ENCODE results near the gene LARP4.
A peak's percentile ranks its signal among the peaks of the same experiment; 100 is the strongest.

The LARP4 gene

GRCh38 chr12:50508414-50508813, 107.7 kb downstream of the LARP4 start:
- no peak overlapping the region for H3K4me3 ChIP-seq (ENCODE audit: low read length)
- DNase-seq (ENCODE audit: low read depth) = no peak
- TF ChIP-seq CTCF (conservative IDR thresholded peaks at IDR 0.05; ENCODE audit: low read depth, low read length) = no peak

GRCh38 chr12:50508970-50509663, 108.4 kb downstream of the LARP4 start:
- H3K4me3 ChIP-seq (ENCODE audit: low read length) = no peak overlapping the region
- TF ChIP-seq CTCF (conservative IDR thresholded peaks at IDR 0.05; ENCODE audit: low read depth, low read length) = no peak
- DNase-seq (ENCODE audit: low read depth) = no peak

DNA sequence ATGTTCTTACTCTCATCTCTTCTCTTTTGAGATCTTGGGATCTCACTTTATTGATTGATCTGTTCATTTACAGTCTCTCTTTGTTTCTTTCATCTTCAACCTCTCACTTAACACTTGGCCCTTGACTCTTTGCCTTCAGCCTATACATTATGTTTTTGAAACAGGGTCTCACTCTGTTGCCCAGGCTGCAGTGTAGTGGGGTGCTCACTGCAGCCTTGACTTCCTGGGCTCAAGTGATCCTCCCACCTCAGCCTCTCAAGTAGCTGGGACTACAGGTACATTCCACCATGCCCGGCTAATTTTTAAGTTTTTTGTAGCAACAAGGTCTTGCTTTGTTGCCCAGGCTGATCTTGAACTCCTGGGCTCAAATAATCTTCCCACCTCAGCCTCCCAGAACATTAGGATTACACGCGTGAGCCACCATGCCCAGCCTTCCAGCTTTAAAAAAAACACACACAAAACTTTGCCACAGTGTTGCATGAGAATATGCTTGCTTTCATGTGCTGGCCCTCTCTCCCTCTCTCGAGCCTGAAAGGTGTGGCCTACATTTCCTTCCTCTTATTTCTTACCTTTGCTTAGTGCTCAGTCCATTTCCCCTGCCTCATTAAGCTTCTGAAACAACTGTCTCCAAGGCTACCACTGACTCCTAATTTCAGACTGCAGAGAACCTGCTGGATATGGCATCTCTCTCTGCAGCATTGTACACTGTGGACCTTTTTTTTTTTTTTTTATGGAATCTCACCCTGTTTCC, 114.0 kb downstream of the LARP4 start:
- H3K4me3 ChIP-seq (ENCODE audit: low read length) = no peak overlapping the region
- no peak for DNase-seq (ENCODE audit: low read depth)
- TF ChIP-seq CTCF (conservative IDR thresholded peaks at IDR 0.05; ENCODE audit: low read depth, low read length) = no peak

DNA sequence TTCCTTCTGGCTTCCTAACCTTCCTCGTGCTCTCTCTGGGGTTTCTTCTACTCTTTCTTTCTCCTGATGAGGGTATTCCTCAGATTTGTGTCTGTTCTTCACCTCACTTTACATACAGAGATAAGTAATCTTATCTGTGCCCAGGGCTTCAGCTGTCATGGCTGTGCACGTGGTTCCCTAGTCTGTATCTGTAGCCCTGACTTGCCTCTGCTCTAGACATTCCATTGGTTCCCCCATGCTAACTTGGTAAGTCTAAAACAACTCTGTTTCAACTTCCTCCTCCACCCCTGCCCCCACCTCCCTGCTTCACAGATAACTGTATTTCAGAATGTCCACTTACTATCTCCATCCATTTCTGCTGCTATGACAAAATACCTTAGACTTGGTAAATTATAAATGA, 114.9 kb downstream of the LARP4 start:
- no peak for TF ChIP-seq CTCF (conservative IDR thresholded peaks at IDR 0.05; ENCODE audit: low read depth, low read length)
- H3K4me3 ChIP-seq (ENCODE audit: low read length) = no peak overlapping the region

GRCh38 chr12:50517421-50518048, 116.8 kb downstream of the LARP4 start:
- no peak for TF ChIP-seq CTCF (conservative IDR thresholded peaks at IDR 0.05; ENCODE audit: low read depth, low read length)
- H3K4me3 ChIP-seq (ENCODE audit: low read length) = peak overlapping the region; percentile 14
- peak; percentile 78 for DNase-seq (ENCODE audit: low read depth)

More for the DNA sequence above, 114.9 kb downstream of the LARP4 start:
- no peak for DNase-seq (ENCODE audit: low read depth)

DNA sequence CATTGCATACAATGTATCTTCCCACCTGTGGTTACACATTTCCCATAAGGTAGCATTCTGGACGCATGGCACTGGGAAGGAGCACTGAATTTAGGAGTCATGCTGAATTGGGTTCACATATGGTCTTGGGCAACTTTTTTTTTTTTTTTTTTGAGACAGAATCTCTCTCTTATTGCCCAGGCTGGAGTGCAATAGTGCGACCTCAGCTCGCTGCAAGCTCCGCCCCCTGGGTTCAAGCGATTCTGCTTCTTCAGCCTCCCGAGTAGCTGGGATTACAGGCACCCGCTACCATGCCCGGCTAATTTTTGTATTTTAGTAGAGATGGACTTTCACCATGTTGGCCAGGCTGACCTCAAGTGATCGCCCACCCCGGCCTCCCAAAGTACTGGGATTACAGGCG, 117.4 kb downstream of the LARP4 start:
- TF ChIP-seq CTCF (conservative IDR thresholded peaks at IDR 0.05; ENCODE audit: low read depth, low read length) = no peak
- no peak for DNase-seq (ENCODE audit: low read depth)
- H3K4me3 ChIP-seq (ENCODE audit: low read length) = no peak overlapping the region

All from retinal pigment epithelial cell (primary cell).